SK-N-SH (cell line): ENCODE data around the gene MRPL19.

Experiments
- EZH2phosphoT487 ChIP-seq: fragments of 200-600 bp; sonication (generic); IDR thresholded peaks from 2 replicates; pipeline ENCODE4 v1.6.1; 2017; ENCODE audit warnings: low read depth, mixed run types, mild to moderate bottlenecking, antibody characterized with exemption, moderate library complexity, borderline replicate concordance
- MXI1 ChIP-seq: IDR thresholded peaks from 2 replicates; pipeline ENCODE4 v1.6.1; 2012; ENCODE audit warnings: mild to moderate bottlenecking, low read depth, low read length, improper control_type of control experiment
- POLR2AphosphoS5 ChIP-seq: IDR thresholded peaks from 2 replicates; pipeline ENCODE4 v1.6.1; 2012; ENCODE audit warnings: low read depth, low read length
- RAD21 ChIP-seq: IDR thresholded peaks from 2 replicates; pipeline ENCODE4 v1.6.1; 2012; ENCODE audit warnings: mild to moderate bottlenecking, low read length
- RCOR1 ChIP-seq: fragments of 150-350 bp; IDR thresholded peaks from 2 replicates; pipeline ENCODE4 v1.6.1; 2017; ENCODE audit warnings: antibody characterized with exemption, low read length
- RFX5 ChIP-seq: IDR thresholded peaks from 2 replicates; pipeline ENCODE4 v1.6.1; 2012; ENCODE audit warnings: mild to moderate bottlenecking, improper control_type of control experiment, low read length
- RXRA ChIP-seq: IDR thresholded peaks from 2 replicates; pipeline ENCODE4 v1.4.0; 2012; ENCODE audit warnings: low read depth, mild to moderate bottlenecking, borderline replicate concordance
- SMC3 ChIP-seq: IDR thresholded peaks from 2 replicates; pipeline ENCODE4 v1.6.1; 2012; ENCODE audit warnings: low read depth, low read length, improper control_type of control experiment
- YY1 ChIP-seq: IDR thresholded peaks from 2 replicates; pipeline ENCODE4 v1.4.0; 2012; ENCODE audit warnings: low read depth, mild to moderate bottlenecking
- TF ChIP-seq, protein P1 (sequence below): fragments of 200-600 bp; sonication (generic); IDR thresholded peaks from 2 replicates; pipeline ENCODE4 v1.6.1; 2017; ENCODE audit warnings: antibody characterized with exemption, mild to moderate bottlenecking, moderate library complexity
- TF ChIP-seq, protein P2 (sequence below): IDR thresholded peaks from 2 replicates; pipeline ENCODE4 v1.4.0; 2012; ENCODE audit warnings: low read depth
- TF ChIP-seq, protein P3 (sequence below): IDR thresholded peaks from 2 replicates; pipeline ENCODE4; 2012
- TF ChIP-seq, protein P4 (sequence below): IDR thresholded peaks from 2 replicates; pipeline ENCODE4 v1.4.0; 2012; ENCODE audit warnings: low read depth, borderline replicate concordance

DNA sequence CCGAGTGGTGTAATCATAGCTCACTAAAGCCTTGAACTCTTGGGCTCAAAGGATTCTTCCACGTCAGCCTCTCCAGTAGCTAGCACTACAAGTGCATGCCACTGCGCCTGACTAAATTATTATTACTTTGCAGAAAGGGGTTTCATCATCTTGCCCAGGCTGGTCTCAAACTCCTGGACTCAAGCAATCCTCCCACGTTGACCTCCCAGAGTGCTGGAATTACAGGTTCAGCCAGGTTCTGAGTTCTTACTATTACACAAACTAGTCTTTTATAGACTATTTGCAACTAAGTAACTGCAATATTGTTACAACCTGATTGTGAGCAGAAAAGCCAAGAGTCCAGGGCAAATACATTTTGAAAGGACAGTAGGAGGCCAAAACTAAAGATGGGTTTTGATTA, 35.9 kb upstream of the MRPL19 start:
- no peak for TF ChIP-seq RAD21
- TF ChIP-seq RCOR1 = no peak
- no peak for TF ChIP-seq RFX5
- TF ChIP-seq, protein P1, sequence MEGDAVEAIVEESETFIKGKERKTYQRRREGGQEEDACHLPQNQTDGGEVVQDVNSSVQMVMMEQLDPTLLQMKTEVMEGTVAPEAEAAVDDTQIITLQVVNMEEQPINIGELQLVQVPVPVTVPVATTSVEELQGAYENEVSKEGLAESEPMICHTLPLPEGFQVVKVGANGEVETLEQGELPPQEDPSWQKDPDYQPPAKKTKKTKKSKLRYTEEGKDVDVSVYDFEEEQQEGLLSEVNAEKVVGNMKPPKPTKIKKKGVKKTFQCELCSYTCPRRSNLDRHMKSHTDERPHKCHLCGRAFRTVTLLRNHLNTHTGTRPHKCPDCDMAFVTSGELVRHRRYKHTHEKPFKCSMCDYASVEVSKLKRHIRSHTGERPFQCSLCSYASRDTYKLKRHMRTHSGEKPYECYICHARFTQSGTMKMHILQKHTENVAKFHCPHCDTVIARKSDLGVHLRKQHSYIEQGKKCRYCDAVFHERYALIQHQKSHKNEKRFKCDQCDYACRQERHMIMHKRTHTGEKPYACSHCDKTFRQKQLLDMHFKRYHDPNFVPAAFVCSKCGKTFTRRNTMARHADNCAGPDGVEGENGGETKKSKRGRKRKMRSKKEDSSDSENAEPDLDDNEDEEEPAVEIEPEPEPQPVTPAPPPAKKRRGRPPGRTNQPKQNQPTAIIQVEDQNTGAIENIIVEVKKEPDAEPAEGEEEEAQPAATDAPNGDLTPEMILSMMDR = no peak
- no peak for TF ChIP-seq POLR2AphosphoS5
- TF ChIP-seq, protein P2, sequence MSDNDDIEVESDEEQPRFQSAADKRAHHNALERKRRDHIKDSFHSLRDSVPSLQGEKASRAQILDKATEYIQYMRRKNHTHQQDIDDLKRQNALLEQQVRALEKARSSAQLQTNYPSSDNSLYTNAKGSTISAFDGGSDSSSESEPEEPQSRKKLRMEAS = no peak
- TF ChIP-seq, protein P3, sequence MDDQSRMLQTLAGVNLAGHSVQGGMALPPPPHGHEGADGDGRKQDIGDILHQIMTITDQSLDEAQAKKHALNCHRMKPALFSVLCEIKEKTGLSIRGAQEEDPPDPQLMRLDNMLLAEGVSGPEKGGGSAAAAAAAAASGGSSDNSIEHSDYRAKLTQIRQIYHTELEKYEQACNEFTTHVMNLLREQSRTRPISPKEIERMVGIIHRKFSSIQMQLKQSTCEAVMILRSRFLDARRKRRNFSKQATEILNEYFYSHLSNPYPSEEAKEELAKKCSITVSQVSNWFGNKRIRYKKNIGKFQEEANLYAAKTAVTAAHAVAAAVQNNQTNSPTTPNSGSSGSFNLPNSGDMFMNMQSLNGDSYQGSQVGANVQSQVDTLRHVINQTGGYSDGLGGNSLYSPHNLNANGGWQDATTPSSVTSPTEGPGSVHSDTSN = no peak
- TF ChIP-seq YY1 = no peak
- TF ChIP-seq EZH2phosphoT487 = no peak
- no peak for TF ChIP-seq MXI1
- no peak for TF ChIP-seq RXRA
- TF ChIP-seq SMC3 = no peak
- TF ChIP-seq, protein P4, sequence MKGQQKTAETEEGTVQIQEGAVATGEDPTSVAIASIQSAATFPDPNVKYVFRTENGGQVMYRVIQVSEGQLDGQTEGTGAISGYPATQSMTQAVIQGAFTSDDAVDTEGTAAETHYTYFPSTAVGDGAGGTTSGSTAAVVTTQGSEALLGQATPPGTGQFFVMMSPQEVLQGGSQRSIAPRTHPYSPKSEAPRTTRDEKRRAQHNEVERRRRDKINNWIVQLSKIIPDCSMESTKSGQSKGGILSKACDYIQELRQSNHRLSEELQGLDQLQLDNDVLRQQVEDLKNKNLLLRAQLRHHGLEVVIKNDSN = no peak
